GM10266 (cell line): Measurements from ENCODE around the gene CFAP99.

Experiments
- DNase-seq: peaks from one replicate; pipeline ENCODE4 v3.0.0; 2012; ENCODE audit errors: extremely low spot score
- TF ChIP-seq, protein P1 (sequence below): IDR thresholded peaks from 2 replicates; pipeline ENCODE4 v1.5.1; 2012; ENCODE audit warnings: mild to moderate bottlenecking, low read depth; ENCODE audit not compliant: control insufficient read depth, insufficient read depth; ENCODE audit errors: missing control alignments

The CFAP99 gene

DNA sequence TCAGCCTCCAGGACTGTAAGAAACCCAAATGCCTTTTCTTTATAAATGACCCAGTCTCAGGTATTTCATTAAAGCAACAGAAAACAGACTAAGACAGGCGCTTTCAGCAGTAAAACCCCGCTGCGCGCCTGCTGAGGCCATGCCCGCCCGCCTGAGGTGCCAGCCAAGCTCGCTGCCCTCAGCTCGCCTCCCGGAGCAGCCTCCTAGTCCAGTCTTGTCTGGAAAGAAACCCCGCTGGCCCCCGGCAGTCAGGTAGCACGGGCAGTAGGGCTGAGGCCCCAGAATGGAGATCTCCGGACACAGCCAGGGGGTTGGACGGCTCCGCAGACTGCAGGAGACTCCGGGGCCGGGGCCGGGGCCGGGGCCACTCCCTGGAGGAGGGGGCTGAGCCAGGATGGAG, 32.0 kb upstream of the CFAP99 start:
- TF ChIP-seq, protein P1, sequence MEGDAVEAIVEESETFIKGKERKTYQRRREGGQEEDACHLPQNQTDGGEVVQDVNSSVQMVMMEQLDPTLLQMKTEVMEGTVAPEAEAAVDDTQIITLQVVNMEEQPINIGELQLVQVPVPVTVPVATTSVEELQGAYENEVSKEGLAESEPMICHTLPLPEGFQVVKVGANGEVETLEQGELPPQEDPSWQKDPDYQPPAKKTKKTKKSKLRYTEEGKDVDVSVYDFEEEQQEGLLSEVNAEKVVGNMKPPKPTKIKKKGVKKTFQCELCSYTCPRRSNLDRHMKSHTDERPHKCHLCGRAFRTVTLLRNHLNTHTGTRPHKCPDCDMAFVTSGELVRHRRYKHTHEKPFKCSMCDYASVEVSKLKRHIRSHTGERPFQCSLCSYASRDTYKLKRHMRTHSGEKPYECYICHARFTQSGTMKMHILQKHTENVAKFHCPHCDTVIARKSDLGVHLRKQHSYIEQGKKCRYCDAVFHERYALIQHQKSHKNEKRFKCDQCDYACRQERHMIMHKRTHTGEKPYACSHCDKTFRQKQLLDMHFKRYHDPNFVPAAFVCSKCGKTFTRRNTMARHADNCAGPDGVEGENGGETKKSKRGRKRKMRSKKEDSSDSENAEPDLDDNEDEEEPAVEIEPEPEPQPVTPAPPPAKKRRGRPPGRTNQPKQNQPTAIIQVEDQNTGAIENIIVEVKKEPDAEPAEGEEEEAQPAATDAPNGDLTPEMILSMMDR = no peak
- no peak for DNase-seq

DNA sequence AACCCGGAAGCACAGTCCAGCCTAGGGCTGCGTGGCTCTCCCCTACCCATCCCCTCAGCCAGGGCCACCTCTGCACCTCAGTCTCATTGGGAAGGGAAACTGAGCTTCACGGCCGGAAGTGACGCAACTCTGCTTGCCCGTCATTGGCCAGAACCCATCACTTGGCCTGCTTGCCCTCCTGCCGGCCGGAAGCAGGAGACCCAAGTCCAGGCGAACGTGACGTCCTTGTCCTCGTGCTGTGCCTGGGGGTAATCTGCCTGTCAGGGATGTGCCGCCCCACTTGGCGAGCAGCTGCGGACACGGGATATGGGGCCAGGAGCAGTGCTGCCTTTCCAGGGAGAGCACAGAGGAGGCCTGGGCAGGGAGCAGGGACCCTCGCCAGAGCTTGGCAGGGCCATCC, 31.5 kb upstream of the CFAP99 start:
- TF ChIP-seq, protein P1 = no peak

DNA sequence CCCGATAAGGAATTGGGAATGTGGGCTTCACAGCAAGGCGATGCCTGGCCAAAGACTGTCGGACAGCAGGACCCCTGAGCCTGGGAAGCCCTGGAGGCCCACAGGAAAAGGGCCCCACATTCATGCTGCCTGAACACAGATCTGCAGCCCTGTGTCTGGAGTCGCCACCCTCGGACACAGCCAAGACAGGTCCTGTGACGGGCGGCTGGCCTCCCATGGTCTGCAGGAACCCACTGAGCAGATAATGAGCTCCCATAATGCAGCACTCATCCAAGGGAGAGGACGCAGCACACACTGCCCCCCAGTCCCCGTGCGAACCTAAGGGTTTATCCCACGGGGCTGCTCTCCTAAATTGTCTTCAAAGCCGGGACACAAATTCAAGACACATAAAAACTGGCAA, 30.9 kb upstream of the CFAP99 start:
- TF ChIP-seq, protein P1 = no peak
- DNase-seq = no peak

More for the DNA sequence above, 31.5 kb upstream of the CFAP99 start:
- no peak for DNase-seq

DNA sequence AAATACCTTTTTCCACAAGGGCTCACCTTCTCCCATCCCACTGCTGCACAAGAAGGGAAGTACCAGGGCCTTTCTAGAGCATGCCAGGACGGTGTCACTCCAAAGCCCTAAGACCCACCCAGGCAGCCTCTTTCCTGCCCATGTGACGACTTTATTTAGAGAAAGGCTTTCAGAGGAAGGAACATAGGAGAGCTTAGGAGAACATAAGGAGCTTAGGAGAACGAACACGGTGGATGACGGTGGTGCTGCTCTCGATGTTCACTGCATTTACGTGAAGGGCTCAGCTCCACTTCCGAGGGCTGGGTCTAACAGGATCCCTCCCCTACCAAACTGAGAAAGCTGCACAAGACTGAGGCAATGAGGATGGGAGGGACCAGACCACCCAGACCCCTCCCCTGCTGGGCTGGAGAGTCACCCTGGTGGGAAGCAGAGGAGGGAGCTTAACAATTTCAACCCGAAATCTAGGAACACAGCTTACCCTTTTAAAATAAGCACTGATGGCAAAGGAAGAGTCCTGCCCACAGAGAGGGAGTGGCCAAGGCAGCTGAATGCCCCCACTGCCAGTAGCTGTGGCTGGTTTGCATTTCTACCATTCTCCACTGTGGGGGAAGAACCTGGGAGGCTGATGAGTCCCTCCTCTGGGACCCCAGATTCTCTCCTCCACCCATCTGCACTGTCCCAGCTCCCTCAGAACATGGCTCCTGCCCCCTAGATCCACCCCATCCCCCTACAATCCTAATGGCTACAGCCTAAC, 30.1 kb upstream of the CFAP99 start:
- DNase-seq = no peak
- TF ChIP-seq, protein P1 = no peak

DNA sequence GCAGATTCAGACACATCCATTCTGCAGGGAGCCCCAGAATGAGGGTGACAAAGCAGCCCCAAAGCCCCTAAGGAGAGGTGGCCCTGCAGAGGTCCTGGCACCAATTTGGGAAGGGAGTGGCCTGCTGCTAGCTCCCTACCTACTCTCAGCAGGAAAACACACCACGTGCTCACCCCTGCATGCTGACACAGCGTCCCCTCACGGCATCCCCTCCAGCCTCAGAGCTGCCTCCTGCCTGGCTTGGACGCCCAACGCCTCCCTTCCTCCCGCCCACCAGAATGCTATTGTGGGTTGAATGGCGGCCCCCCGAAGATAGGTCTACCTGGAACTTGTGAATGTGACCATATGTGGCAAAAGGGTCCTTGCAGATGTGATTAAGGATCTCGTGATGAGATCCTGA, 29.1 kb upstream of the CFAP99 start:
- no peak for DNase-seq
- TF ChIP-seq, protein P1 = no peak

DNA sequence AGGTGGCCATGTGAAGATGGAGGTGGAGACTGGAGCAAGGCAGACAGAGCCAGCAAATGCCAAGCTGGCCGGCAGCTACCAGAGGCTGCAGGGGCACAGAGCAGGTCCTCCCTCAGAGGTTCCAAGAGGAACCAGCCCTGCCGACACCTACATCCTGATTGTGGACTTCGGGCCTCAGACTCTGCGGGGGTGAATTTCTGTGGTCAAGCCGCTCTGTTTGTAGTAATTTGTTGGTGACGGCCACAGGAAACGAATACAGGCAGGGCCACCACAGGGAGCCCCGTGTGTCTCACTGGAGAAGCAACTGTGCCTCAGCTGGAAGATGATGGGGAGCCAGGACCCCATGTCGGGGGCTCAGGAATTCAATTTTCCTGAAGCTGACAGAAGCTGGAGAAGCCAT, 28.6 kb upstream of the CFAP99 start:
- TF ChIP-seq, protein P1 = no peak
- no peak for DNase-seq

DNA sequence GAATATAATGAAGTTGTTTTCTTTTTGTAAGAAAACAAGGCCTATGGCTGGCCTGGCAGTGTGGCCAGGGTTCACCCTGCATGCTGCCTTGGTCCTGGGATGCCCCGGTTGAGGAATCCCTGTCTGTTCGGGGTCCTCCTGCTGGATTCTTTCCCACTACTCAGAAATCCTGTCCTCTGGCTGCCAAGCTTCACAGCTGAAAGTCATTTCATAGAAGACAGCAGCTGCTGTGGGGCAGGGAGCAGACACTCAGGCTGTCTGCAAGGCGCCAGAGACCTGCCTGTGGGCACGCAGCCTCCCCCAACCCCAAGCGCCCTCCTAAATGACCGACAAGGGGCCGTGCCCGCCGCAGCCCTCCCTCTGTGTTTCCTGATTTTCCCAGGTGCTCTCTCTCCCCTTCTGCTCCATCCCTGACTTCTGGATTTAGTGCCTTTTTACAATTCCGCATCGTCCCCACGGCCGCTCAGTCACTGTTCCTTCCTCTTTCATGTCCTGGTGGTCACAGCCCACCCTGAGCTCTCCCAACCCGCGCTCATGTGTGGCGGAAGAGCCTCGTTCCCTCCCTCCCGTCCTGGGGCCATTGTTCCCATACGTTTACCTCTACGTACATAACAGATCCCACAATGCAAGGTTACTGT, 27.9 kb upstream of the CFAP99 start:
- no peak for DNase-seq
- TF ChIP-seq, protein P1 = no peak
